Left ventricle myocardium inferior (tissue), 1 donor: Measurements from ENCODE around the gene HLX. TPM values are rescaled to one million over a fixed set of nuclear protein-coding genes. Genes with fewer than 3 reads are reported as not detected.

Experiments
- DNase-seq: peaks from one replicate; pipeline ENCODE4 v3.0.0-alpha.2; 2020
- H3K27ac ChIP-seq: fragments of 200-600 bp; replicated peaks from 2 replicates; pipeline ENCODE4 v1.8.0; 2021
- H3K27me3 ChIP-seq: fragments of 200-600 bp; 2 replicates; pipeline ENCODE4 v1.8.0; 2021; ENCODE audit warnings: low read depth
- H3K36me3 ChIP-seq: fragments of 200-600 bp; 2 replicates; pipeline ENCODE4 v1.8.0; 2021
- H3K4me1 ChIP-seq: fragments of 200-600 bp; 2 replicates; pipeline ENCODE4 v1.8.0; 2021
- H3K4me3 ChIP-seq: fragments of 200-600 bp; 2 replicates; pipeline ENCODE4 v1.8.0; 2021; ENCODE audit warnings: mild to moderate bottlenecking, moderate library complexity
- H3K9me3 ChIP-seq: fragments of 200-600 bp; replicated peaks from 2 replicates; pipeline ENCODE4 v1.8.0; 2021
- CTCF ChIP-seq: fragments of 200-600 bp; IDR thresholded peaks from 2 replicates; pipeline ENCODE4 v1.8.0; 2021; ENCODE audit warnings: antibody characterized with exemption, mild to moderate bottlenecking, borderline replicate concordance
- intact Hi-C: fragments of 100-400 bp; cut with micrococcal nuclease; formaldehyde crosslinking; loops from one replicate; pipeline ENCODE4 v1.11.0; 2022
- total RNA-seq: library from RNA; stranded (reverse); fragmentation: NEBNext Ultra II Directional; extraction: Animal tissue kit (Norgen Biotek cat#: 25700); gene quantifications from one replicate; pipeline ENCODE4 v1.2.1, GENCODE V29; 2021
- donor health status: DM: no; HTN: yes; CAD: no; lungs with severe emphysema.

Gene HLX
- total RNA-seq, 1 donor from 2014 or later, result 3.5 TPM

DNA sequence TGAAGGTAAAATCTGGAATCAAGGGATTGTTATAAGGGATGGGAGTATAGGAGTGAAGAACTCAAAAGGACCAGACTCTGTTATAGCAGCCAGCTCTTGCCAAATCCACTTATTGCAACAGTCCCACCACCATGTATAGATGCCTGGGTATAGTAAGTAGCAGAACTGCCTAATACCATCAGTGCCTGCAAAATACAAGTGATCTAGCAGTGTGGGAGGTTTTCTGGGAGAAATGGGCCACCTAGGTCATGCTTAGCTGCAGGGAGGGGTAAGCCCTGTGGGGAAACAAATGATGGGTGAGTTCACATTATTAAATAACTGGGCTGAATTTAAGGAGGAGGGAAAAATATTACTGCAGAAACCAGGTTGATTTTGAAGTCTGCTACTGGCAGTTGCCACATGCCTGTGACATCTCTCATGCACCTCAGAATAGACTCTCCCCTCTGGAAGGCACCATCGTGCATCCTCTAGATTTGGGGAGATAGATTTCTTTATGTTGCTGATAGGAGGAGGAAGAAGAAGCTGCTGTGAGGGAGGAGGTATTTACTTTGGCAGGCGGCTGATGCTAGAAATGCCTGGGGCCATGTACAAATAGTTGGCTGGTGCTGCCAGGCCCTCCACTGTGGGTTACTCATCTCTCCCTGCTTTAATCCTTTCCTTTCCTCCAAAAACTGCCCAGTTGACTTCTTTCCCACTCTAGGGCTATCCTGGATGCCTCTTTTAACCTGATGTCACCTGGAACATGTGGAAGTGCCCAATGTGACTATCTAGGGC lies 27.5 kb downstream of the HLX start:
- intact Hi-C loops, result no loop called here
- Histone ChIP-seq H3K4me3 (no peak overlapping the region), H3K36me3 (no peaks in the 10 kb centered on the region), H3K27me3 (no peaks in the 10 kb centered on the region), H3K27ac (no peak overlapping the region), H3K9me3 (no peaks in the 10 kb centered on the region), H3K4me1 (no peaks in the 10 kb centered on the region)
- no peak for TF ChIP-seq CTCF
- DNase-seq, result no peak

- Histone ChIP-seq H3K27me3 (no peaks in the 10 kb centered on the region), H3K36me3 (no peaks in the 10 kb centered on the region), H3K9me3 (no peaks in the 10 kb centered on the region), H3K4me3 (no peak overlapping the region), H3K4me1 (no peaks in the 10 kb centered on the region), H3K27ac (no peak overlapping the region)
- no peak for DNase-seq
- intact Hi-C loops, result no loop called here
- peak; percentile 76 for TF ChIP-seq CTCF
Observed at GRCh38 chr1:220908757-220909156, 29.5 kb downstream of the HLX start.

- H3K4me1 ChIP-seq, result no peaks in the 10 kb centered on the region
- intact Hi-C loops, result loop anchor here (10.0 kb wide), 1 partner anchor 295 kb away; no protein-coding TSS in a partner anchor
- H3K9me3 ChIP-seq, result no peaks in the 10 kb centered on the region
- DNase-seq, result no peak
- H3K27me3 ChIP-seq, result no peaks in the 10 kb centered on the region
- H3K36me3 ChIP-seq, result no peaks in the 10 kb centered on the region
- TF ChIP-seq CTCF, result no peak
- H3K4me3 ChIP-seq, result no peak overlapping the region
- no peak overlapping the region for H3K27ac ChIP-seq
Observed at GRCh38 chr1:220910021-220910420, 30.8 kb downstream of the HLX start.

- H3K4me3 ChIP-seq, result no peak overlapping the region
- H3K36me3 ChIP-seq, result no peaks in the 10 kb centered on the region
- no peaks in the 10 kb centered on the region for H3K9me3 ChIP-seq
- no peak for TF ChIP-seq CTCF
- no peaks in the 10 kb centered on the region for H3K27me3 ChIP-seq
- H3K4me1 ChIP-seq, result peaks cover 4% of the 10 kb centered on the region
- intact Hi-C loops, result loop anchor here (10.0 kb wide), 1 partner anchor 290 kb away; no protein-coding TSS in a partner anchor
- no peak for DNase-seq
- H3K27ac ChIP-seq, result no peak overlapping the region
Observed at GRCh38 chr1:220914283-220915116, 35.3 kb downstream of the HLX start.

GRCh38 chr1:220915117-220915440 lies 35.8 kb downstream of the HLX start:
- H3K4me3 ChIP-seq, result no peak overlapping the region
- peaks cover 4% of the 10 kb centered on the region for H3K4me1 ChIP-seq
- no peaks in the 10 kb centered on the region for H3K36me3 ChIP-seq
- TF ChIP-seq CTCF, result no peak
- intact Hi-C loops, result loop anchor here (10.0 kb wide), 1 partner anchor 290 kb away; no protein-coding TSS in a partner anchor
- H3K9me3 ChIP-seq, result no peaks in the 10 kb centered on the region
- H3K27me3 ChIP-seq, result no peaks in the 10 kb centered on the region
- H3K27ac ChIP-seq, result no peak overlapping the region
- no peak for DNase-seq
